DMS114 treated with DMSO at 0.1 percent for 48 hours (cell line): ENCODE results near the gene PRKCE.

ENCODE experiments used
- DNase-seq: peaks from one replicate; lab custom pipeline; 2025; ENCODE audit not compliant: unreplicated experiment; lab: John Stamatoyannopoulos, UW

The PRKCE gene

DNA sequence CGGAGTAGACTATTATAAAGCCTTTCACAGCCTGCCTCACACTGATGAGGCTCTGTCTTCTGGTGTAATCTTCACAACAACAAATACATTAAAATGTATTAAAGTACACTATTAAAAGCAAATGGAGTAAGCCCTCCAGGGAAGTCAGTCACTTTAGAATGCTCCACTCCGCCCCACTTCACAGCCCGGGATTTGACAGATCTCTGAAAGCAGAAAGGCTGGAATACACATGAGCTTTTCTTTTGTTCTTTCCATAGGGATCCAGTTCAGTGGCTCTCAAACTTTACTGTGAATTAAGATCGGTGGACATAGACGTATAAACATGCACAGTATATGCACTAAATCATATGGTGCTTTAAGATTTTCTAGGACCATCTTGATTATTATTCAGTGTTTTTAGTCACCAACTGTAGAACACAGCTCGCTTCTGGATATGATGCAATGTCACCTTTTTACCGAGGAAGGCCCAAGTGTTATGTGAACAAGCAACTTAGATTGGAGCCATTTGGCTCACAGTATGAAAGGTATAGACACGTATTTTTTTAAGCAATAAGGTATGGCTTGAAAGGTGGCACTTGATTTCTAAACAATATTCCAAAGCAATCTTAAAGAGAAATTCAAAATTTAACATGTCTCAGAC lies 151.1 kb downstream of the PRKCE start:
- DNase-seq, result no peak

GRCh38 chr2:45804987-45805755 lies 153.7 kb downstream of the PRKCE start:
- DNase-seq, result no peak

- no peak for DNase-seq
These were observed 155.3 kb downstream of the PRKCE start for GRCh38 chr2:45806563-45807358.

DNA sequence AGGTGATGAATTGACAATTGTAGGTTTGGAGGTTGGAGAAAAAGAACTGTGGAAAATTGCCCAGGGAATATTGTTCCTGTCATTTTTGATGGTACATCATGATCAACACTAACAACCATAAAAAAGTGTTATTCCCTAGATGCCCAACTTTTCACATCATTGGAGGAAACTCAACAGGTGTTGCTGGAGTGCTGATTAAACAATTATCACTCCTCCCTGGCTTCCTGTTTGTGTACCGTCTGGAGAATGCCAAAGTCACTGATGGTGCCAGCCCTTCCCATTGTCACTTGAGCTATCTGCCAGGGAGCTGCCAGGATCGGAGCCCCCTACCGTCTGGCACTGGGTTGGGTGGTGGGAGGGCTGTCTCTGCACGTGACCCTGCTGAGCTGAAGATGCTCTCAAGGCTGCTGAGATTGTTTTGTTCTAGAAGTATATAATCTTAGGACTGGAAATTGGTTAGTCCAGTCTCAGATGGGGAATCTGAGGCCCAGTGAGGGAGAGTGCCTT lies 156.9 kb downstream of the PRKCE start:
- no peak for DNase-seq

DNA sequence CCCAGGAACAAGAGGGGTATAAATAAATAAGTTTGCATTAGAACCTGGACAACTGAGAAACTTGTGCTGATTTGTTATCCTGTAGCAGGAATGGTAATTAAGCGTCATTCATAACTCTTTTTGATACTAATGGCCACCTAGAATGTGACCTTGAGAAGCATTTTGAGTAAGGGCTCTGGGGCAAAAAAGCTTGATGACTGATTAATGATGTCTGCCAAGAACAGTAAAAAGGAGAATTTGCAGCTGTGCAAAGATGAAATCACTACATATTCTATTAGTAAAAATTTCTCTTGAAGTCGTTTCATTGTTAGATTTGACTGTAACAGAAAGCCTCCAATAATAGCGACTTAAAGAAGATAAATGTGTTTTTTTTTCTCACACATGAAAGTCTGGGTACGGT lies 157.7 kb downstream of the PRKCE start:
- no peak for DNase-seq

GRCh38 chr2:45812011-45812500 lies 160.6 kb downstream of the PRKCE start:
- DNase-seq, result no peak

GRCh38 chr2:45813003-45813941 lies 161.8 kb downstream of the PRKCE start:
- no peak for DNase-seq

GRCh38 chr2:45814488-45814887 lies 163.0 kb downstream of the PRKCE start:
- DNase-seq, result no peak

GRCh38 chr2:45814951-45815621 lies 163.6 kb downstream of the PRKCE start:
- DNase-seq, result no peak

- no peak for DNase-seq
These were observed 164.8 kb downstream of the PRKCE start for GRCh38 chr2:45816272-45816671.

- DNase-seq, result no peak
These were observed 167.1 kb downstream of the PRKCE start for GRCh38 chr2:45818591-45818990.

- no peak for DNase-seq
These were observed 168.6 kb downstream of the PRKCE start for GRCh38 chr2:45820048-45820447.

DNA sequence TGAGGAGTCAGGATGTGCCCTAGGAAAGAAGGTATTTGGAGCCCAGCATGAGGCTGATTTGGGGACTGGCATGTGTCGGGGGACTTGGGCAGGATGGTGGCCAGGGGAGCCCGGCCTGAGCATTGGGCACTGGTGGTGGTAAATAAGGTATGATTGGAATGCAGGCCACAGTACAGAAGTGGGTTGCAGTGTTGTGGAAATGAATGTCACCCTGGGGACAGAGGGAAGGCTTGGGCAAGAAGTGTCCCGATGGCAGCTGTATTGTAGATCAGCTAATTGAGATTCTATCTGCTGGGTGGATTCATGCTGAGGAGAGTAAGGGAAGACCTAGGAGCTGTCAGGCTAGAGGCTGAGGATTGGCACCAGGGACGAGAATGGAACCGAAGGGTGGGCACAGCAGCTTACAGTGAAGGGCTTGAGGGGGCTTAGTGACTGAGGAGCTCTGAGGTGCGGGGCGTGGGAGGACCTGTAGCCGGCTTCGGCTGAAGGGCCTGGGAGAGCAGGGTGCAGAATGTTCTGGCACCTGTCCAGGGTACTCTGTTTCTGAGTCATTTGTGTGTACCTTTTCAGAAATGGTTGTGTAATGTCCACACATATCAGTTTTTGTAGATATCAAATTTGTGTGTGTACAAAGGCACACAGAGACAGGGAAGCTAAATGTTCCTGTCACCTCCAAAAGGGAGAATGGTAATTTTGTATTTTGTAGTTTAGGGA lies 170.2 kb downstream of the PRKCE start:
- no peak for DNase-seq

GRCh38 chr2:45822272-45822630 lies 170.8 kb downstream of the PRKCE start:
- DNase-seq, result no peak

DNA sequence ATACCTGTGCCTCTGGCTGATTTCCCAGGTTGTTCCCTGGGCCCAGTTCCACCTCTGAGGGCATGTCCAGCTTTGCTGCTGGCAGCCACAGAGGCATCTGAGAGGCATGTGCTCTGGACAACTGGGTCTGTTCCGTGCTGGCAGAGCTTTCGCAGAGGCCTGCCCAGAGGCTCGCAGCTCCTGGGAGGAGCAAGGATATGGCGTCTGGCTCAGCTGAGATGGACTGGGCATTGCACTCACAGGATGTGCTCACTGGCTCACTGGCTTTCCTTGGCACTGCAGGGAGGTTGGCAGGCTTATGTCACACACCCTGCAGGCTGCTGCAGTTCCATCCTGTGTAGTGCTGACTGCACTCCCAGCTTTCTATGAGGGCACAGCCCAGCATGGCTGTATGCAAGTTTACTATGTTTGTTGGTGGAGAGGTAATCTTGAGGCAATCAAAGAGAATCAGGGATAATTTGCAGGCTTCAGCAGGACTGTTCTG lies 172.3 kb downstream of the PRKCE start:
- no peak for DNase-seq

DNA sequence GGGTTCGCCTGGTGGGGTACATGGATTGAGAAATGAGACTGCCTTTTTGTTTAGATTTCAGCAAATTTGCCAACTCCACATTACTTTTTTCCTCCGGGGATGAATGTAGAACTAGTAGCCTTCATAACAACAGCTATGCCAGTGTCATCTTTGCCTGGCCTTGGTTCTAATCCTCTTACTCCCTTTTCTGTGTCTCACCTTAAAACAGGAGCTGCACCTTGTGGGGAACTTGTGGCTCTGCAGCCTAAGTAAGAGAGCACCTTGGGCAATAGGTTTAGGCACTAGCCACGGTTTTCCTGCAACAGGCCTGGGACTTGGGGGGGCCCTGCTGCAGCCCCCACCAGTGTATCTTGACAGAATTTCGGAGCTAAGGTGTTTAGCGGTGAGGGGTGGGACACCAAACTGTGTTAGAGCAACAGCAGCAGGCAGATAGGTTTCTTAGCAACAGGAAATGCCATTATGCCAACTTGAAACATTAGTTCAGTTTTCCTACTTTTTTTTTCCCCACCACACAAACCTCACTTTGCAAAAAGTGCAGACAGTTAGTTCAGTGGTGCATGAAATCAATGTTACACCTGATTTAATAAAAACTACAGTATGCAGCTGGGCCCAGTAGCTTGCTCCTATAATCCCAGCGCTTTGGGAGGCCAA lies 173.7 kb downstream of the PRKCE start:
- DNase-seq, result no peak

DNA sequence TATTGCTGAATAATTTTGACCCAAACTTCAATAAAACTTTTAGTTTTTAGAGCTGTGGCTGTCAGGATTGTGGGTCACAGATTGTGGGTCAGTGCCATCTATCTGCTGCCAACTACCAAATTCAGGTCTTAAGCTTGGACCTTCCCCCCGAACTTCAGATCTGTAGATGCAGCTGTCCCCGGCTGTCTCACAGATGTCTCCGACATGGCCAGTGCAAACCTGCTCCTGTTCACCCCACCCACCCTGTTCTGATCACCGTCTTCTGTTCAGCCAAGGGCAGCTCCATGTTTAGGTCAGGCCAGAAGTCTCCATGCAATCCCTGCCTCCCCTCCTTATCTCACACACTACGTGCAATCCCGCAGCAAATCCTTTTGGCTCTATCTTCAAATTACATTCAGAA lies 175.0 kb downstream of the PRKCE start:
- DNase-seq, result no peak

GRCh38 chr2:45826884-45827635 lies 175.6 kb downstream of the PRKCE start:
- DNase-seq, result no peak
